HCT116 (cell line): ENCODE measurements around the gene ERC2. TPM values are rescaled to one million over a fixed set of nuclear protein-coding genes. Genes with fewer than 3 reads are reported as not detected.

ENCODE experiments used
- ATAC-seq: fragments of 200-7000 bp; cut with Tn5 transposase; 2 replicates; pipeline ENCODE4 v1.9.1; 2020; ENCODE audit warnings: mild to moderate bottlenecking, moderate library complexity
- BruUV-seq: library from RNA; stranded (reverse); fragments of 400-500 nt; replicated peaks from 2 replicates; lab custom pipeline; 2021; lab: Mats Ljungman, UMichigan
- CTCF ChIA-PET: fragments of 300-600 bp; sonication (Branson Sonifier 250); formaldehyde crosslinking; loops from one replicate; lab custom pipeline; 2021; ENCODE audit warnings: antibody characterized with exemption; lab: Charles Lee
- POLR2A ChIA-PET: fragments of 300-600, 350-600 bp; sonication (Branson Sonifier 250); formaldehyde crosslinking; loops from one replicate; lab custom pipeline; 2021; ENCODE audit warnings: antibody characterized with exemption; lab: Charles Lee
- RAD21 ChIA-PET, 2 experiments: fragments of 300-600 bp; sonication (Branson Sonifier 250); formaldehyde crosslinking; loops; one replicate each; lab custom pipeline; 2023; ENCODE audit warnings: low total read pairs in 2 of 2; ENCODE audit not compliant: uncharacterized antibody in 2 of 2, unreplicated experiment in 2 of 2, low non-redundant PET in 1 of 2; lab: Charles Lee
- DNase-seq: peaks from one replicate; pipeline ENCODE4 v3.0.0-alpha.2; 2010; ENCODE audit warnings: low read depth, low spot score
- H2AFZ ChIP-seq: fragments of 200-600 bp; shearing (Covaris generic), sonication (generic); 2 replicates; pipeline ENCODE4 v1.6.1; 2017; ENCODE audit warnings: low read depth, mixed run types, mixed read lengths, antibody characterized with exemption, low read length; ENCODE audit not compliant: poor library complexity, severe bottlenecking
- H3K27ac ChIP-seq: 2 replicates; pipeline ENCODE4 v1.5.1; 2012; ENCODE audit warnings: low read depth, low read length
- H3K27me3 ChIP-seq: fragments of 200-600 bp; sonication (generic); 2 replicates; pipeline ENCODE4 v1.6.1; 2016; ENCODE audit warnings: mixed run types, low read length, mixed read lengths; ENCODE audit not compliant: insufficient read depth
- H3K36me3 ChIP-seq, 2 experiments: fragments of 200-500 bp in 1 of 2; fragments of 200-600 bp in 1 of 2; sonication (Bioruptor generic) in 1 of 2; sonication (generic) in 1 of 2; 2 replicates each; pipeline versions ENCODE4 v1.5.1 to v1.6.1; 2014 to 2016; ENCODE audit warnings: low read length in 2 of 2, inconsistent platforms in 1 of 2, mixed read lengths in 1 of 2, mixed run types in 1 of 2; ENCODE audit not compliant: insufficient read depth in 2 of 2, control insufficient read depth in 1 of 2
- H3K4me1 ChIP-seq, 2 experiments: fragments of 200-600 bp in 1 of 2; sonication (generic) in 1 of 2; 2 replicates each; pipeline versions ENCODE4 v1.5.1 to v1.6.1; 2012 to 2017; ENCODE audit warnings: low read length in 2 of 2, inconsistent platforms in 1 of 2, mild to moderate bottlenecking in 1 of 2, mixed read lengths in 1 of 2, mixed run types in 1 of 2, moderate library complexity in 1 of 2; ENCODE audit not compliant: insufficient read depth in 2 of 2, control insufficient read depth in 1 of 2
- H3K4me2 ChIP-seq: fragments of 200-600 bp; sonication (generic); 2 replicates; pipeline ENCODE4 v1.6.1; 2017; ENCODE audit warnings: mixed run types, low read length, mixed read lengths
- H3K4me3 ChIP-seq, 2 experiments: fragments of 200-600 bp in 1 of 2; sonication (generic) in 1 of 2; replicated peaks in 1 of 2; 2 replicates each; pipeline ENCODE4 v1.5.1; 2011 to 2016; ENCODE audit warnings: low read length in 2 of 2, control low read depth in 1 of 2, low read depth in 1 of 2, mild to moderate bottlenecking in 1 of 2, mixed read lengths in 1 of 2, mixed run types in 1 of 2
- H3K79me2 ChIP-seq: fragments of 200-600 bp; sonication (generic); 2 replicates; pipeline ENCODE4 v1.6.1; 2017; ENCODE audit warnings: mild to moderate bottlenecking, mixed run types, low read length, moderate library complexity, mixed read lengths; ENCODE audit not compliant: insufficient read depth
- H3K9ac ChIP-seq: fragments of 200-600 bp; sonication (generic); 2 replicates; pipeline ENCODE4 v1.6.1; 2016; ENCODE audit warnings: low read length, mixed read lengths
- H3K9me2 ChIP-seq: fragments of 200-600 bp; sonication (generic), shearing (Covaris generic); 2 replicates; pipeline ENCODE4 v1.6.1; 2017; ENCODE audit warnings: mixed run types, mild to moderate bottlenecking, moderate library complexity; ENCODE audit not compliant: insufficient read depth
- H3K9me3 ChIP-seq, 2 experiments: fragments of 200-500 bp in 1 of 2; fragments of 200-600 bp in 1 of 2; sonication (Bioruptor generic) in 1 of 2; sonication (generic) in 1 of 2; 2 replicates each; pipeline ENCODE4 v1.6.1; 2014 to 2017; ENCODE audit warnings: low read length in 2 of 2, mixed read lengths in 2 of 2, inconsistent platforms in 1 of 2, low read depth in 1 of 2, mild to moderate bottlenecking in 1 of 2, mixed run types in 1 of 2, moderate library complexity in 1 of 2; ENCODE audit not compliant: control insufficient read depth in 1 of 2, insufficient read depth in 1 of 2
- H4K20me1 ChIP-seq: fragments of 200-600 bp; sonication (generic), shearing (Covaris generic); 2 replicates; pipeline ENCODE4 v1.6.1; 2017; ENCODE audit warnings: mixed run types, mild to moderate bottlenecking, moderate library complexity; ENCODE audit not compliant: insufficient read depth
- CTCF ChIP-seq, 3 experiments: fragments of 200-600 bp in 1 of 3; sonication (generic) in 1 of 3; IDR thresholded peaks in 2 of 3; conservative IDR thresholded peaks in 1 of 3; 2 replicates each; pipeline ENCODE4 v1.5.1; 2012 to 2017; ENCODE audit warnings: low read depth in 2 of 3, low read length in 2 of 3, antibody characterized with exemption in 1 of 3, borderline replicate concordance in 1 of 3, control low read depth in 1 of 3, mild to moderate bottlenecking in 1 of 3, mixed read lengths in 1 of 3, mixed run types in 1 of 3, moderate library complexity in 1 of 3; ENCODE audit not compliant: insufficient read depth in 1 of 3
- EGR1 ChIP-seq: IDR thresholded peaks from 2 replicates; pipeline ENCODE4 v1.6.1; 2012; ENCODE audit warnings: low read depth
- ELF1 ChIP-seq: IDR thresholded peaks from 2 replicates; pipeline ENCODE4 v1.6.1; 2012; ENCODE audit warnings: low read depth, borderline replicate concordance
- EZH2phosphoT487 ChIP-seq: fragments of 200-600 bp; IDR thresholded peaks from 2 replicates; pipeline ENCODE4 v1.6.1; 2018; ENCODE audit warnings: antibody characterized with exemption, borderline replicate concordance
- MAX ChIP-seq: IDR thresholded peaks from 2 replicates; pipeline ENCODE4 v1.6.1; 2012
- POLR2A ChIP-seq: IDR thresholded peaks from 2 replicates; pipeline ENCODE4 v1.7.0; 2011; ENCODE audit warnings: borderline replicate concordance; ENCODE audit not compliant: insufficient read depth, insufficient read length; ENCODE audit errors: extremely low read depth
- SRF ChIP-seq: IDR thresholded peaks from 2 replicates; pipeline ENCODE4 v1.6.1; 2012; ENCODE audit warnings: low read depth
- TCF7L2 ChIP-seq: IDR thresholded peaks from 2 replicates; pipeline ENCODE4 v1.7.0; 2011; ENCODE audit warnings: borderline replicate concordance, inconsistent platforms; ENCODE audit not compliant: insufficient read depth, insufficient read length; ENCODE audit errors: extremely low read depth
- ZNF274 ChIP-seq: fragments of 200-500 bp; sonication (Bioruptor generic); IDR thresholded peaks from 2 replicates; pipeline ENCODE4 v1.6.1; 2014; ENCODE audit warnings: mild to moderate bottlenecking, low read depth, low read length, inconsistent platforms
- intact Hi-C: fragments of 100-400 bp; cut with micrococcal nuclease; formaldehyde crosslinking; loops from 2 replicates; pipeline ENCODE4 v1.10.0; 2022
- total RNA-seq: library from RNA; stranded (reverse); gene quantifications from one replicate; pipeline ENCODE4 v1.2.1, GENCODE V29; 2021; ENCODE audit not compliant: unreplicated experiment

Gene ERC2
- total RNA-seq, 1 experiment from 2014 or later, result not detected

- no TSS peak for BruUV-seq
- CTCF ChIA-PET, result no interaction called here
- no peak overlapping the region for H3K27ac ChIP-seq
- H3K27me3 ChIP-seq, result no peaks in the 10 kb centered on the region
- no peaks in the 10 kb centered on the region for H4K20me1 ChIP-seq
- no peaks in the 10 kb centered on the region for H3K36me3 ChIP-seq
- POLR2A ChIA-PET, result no interaction called here
- H3K4me1 ChIP-seq, result no peaks in the 10 kb centered on the region
- RAD21 ChIA-PET, result no interaction called here
- no peak overlapping the region for H3K4me3 ChIP-seq
- peaks cover 0 to 31% of the 10 kb centered on the region in 2 experiments; a peak in 1 of 4 replicates for H3K9me3 ChIP-seq
- no peaks in the 10 kb centered on the region for H3K79me2 ChIP-seq
- no peak overlapping the region for H3K4me2 ChIP-seq
- no peak overlapping the region for H3K9ac ChIP-seq
- H3K9me2 ChIP-seq, result no peaks in the 10 kb centered on the region
- TF ChIP-seq POLR2A (no peak), ZNF274 (no peak), ELF1 (no peak), EGR1 (no peak), MAX (no peak), TCF7L2 (no peak), EZH2phosphoT487 (no peak), CTCF (IDR thresholded peaks at IDR 0.05 in 2 of 3, conservative IDR thresholded peaks at IDR 0.05 in 1 of 3; ENCODE audit: borderline replicate concordance in 1 of 3, insufficient read depth in 1 of 3, low read depth in 2 of 3, low read length in 2 of 3) (no peak), SRF (no peak)
- no peak for DNase-seq
- intact Hi-C loops, result no loop called here
- ATAC-seq, result no peak
- H2AFZ ChIP-seq, result no peak overlapping the region
Measured at GRCh38 chr3:55624238-55624637, 844.0 kb downstream of the ERC2 start.
